HG02571 (cell line): ENCODE results near the gene RAB11FIP2.

Experiments used
- ATAC-seq: cut with Tn5 transposase; IDR thresholded peaks from one replicate; pipeline ENCODE4 v1.9.1; 2021; ENCODE audit warnings: mild to moderate bottlenecking, moderate library complexity; ENCODE audit not compliant: unreplicated experiment

The RAB11FIP2 gene

DNA sequence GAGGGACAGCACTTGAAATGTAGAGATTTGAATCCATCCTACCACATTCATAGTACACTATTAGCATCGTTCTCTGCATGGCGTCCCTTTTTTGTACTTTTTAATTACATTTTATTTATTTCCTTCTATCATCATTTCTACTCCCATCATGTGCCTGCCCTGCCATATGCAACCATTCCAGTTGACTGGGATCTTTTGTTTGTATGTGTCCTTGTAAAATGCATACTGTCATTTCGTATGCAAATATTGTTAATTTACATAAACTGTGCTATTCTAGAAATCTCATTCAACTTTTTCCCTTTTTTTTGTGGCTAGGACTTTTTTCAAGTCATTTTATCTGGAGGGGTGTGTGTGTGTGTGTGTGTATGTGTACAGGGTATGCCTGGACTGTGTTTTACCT, 57.9 kb downstream of the RAB11FIP2 start:
- ATAC-seq, result no peak

DNA sequence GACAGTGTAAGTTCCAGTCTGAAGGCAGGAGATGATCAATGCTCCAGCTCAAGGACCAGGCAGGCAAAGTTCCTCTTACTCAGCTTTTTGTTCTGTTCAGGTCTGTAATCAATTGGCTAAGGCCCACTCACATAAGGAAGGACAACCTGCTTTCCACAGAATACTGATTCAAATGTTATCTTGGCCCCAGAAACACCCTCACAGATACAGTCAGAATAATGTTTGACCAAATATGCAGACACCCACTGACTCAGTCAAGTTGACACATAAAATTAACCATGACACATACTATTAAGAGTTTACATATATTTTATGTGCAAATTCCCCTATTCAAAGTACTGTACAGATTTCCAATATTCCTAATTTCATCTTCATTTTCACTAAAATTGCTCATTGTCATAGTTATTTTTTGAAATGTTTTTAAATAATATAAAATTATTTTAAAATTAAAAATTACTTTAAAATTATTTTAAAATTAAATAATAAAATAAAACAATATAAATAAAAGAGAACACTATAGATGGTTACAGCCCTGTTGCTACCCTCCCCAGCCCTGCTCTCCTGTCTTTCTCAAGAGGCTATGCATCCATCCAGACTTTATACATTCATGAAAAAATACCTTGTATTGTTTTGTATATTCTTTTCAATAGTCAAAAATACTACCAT, 59.4 kb downstream of the RAB11FIP2 start:
- ATAC-seq, result no peak

DNA sequence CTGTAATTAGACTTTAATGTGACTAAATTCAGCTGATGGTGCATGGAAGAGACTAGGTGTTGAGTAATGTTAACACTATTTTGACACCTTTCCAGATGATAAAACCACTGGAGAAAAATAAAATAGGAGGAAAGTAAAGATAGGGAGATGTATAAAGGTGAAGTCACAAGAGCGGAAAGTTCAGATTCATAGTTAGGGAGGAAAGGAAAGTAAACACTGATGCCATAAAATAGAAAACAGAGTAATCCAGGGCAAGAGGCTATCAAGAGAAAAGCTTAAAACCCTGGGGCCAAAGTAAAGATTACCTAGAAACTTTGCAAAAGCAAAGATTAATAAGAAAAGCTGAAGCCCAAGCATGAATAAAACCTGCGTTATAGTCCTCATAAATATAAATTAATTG, 62.8 kb downstream of the RAB11FIP2 start:
- no peak for ATAC-seq

DNA sequence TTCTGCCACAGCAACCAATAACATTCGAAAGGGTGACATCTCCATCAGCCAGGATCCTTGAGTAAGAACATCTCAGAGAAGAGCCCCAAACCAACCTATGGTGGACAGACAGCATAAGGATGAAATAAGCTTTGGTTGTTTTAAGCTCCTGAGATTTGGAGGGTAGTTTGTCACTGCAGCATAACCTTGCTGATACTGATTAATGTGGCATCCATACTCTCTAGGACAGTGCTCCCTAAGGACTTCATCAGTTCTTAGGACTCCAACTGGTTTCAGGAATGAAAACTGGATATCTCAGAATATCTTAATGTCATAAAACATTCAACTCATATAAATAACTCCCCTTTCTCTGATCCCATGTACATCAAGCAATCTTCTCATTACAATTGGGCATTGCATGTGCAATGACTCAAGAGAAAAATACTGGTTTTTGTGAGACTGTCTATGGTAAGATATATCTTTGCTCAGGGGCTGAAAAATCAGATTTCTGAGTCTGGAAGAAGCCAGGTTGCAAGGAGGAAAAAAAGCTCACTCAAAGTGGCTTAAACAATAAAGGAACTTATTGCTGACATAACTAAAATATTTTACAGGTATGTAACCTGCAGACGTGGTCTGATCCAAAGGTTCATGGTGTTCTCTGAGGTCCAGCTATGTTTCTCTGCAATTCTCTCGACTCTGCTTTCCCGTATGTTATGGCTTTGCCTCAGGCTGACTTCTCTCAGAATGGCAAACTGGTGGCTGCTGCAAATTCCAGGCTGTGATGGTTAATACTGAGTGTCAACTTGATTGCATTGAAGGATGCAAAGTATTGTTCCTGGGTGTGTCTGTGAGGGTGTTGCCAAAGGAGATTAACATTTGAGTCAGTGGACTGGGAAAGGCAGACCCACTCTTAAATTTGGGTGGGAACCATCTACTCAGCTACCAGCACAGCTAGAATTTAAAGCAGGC, 65.7 kb downstream of the RAB11FIP2 start:
- ATAC-seq, result no peak

DNA sequence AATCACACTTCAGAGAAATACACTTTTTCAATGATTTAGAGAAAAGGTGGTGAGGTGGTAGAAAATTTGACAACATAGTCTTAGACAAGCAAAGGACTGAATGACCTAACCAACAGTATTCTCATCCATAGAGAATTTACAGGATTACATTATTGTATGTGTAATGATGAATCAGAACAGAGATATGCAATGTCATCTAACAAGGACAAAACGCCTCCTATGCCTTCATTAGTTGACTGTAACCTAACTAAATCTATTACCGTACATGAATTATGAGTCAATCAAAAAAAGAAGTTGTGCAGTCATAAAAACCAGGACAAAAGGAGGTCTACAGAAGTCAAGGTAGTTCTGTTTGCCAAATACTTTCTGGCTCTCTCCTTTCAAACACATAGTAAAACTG, 66.5 kb downstream of the RAB11FIP2 start:
- ATAC-seq, result no peak

DNA sequence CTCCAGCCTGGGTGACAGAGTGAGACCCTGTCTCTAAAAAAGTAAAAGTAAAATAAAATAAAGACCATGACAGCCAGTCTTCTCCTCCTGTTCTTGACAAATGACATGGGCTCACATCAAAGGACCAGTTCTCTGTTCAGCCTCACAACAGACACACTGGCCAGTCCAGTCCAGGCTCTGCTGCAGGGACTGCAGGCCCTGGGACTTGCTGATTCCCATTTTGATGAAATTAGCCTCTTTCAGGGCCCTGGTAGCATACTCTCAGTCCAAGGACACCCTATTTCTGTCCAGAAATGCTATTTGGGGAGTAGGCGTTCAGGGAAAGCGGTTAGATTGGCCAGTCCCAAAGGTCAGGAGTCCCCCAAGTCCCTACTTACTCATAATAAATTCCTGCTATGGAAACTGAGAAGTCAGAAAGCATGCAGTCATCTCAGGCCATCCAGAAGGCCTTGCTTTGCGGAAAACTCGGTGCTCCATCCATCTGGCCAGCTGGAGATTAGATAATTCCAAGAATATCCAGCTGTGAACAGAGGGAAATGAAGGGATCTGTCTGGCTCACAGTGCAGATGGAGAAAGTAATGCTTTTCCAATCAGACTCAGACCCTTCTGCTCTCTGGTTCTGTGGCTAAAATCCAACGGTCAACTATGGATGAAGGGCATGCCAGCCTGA, 74.4 kb downstream of the RAB11FIP2 start:
- ATAC-seq, result no peak

DNA sequence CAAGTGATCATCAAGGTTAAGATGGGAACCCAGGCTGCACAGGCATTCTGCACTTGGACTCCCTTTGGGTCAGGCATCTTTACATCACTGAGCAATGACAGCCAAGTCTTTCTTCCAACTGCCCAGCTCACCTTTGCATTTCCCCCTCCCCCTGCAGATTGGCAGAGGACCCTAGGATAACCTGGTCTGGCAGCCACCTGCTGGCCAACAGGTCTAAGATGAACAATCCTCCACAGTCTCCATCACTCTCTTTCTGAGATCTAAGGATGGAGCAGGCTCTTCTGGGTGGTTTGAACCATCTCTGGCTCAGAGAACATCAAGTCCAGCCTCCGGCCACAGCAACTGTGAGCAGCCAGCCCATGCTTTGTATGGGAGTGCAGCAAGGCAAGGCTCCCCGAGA, 75.8 kb downstream of the RAB11FIP2 start:
- ATAC-seq, result no peak

DNA sequence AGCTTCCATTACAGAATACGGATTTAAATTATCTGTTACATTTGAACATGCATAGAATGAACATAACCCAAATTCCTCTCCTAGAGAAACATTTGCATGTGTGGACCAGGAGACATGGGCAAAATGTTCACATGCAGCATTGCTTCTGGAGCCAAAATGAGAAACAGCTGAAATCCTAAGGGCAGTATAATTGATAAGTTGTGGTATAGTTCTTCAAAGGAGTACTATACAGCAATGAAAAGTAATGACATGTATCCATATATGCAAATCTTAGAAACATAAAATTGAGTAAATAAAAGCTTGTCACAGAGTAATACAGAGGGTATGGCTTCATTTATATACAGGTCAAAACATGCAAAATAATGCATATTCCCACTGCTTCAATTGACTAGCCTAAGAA, 77.1 kb downstream of the RAB11FIP2 start:
- no peak for ATAC-seq

DNA sequence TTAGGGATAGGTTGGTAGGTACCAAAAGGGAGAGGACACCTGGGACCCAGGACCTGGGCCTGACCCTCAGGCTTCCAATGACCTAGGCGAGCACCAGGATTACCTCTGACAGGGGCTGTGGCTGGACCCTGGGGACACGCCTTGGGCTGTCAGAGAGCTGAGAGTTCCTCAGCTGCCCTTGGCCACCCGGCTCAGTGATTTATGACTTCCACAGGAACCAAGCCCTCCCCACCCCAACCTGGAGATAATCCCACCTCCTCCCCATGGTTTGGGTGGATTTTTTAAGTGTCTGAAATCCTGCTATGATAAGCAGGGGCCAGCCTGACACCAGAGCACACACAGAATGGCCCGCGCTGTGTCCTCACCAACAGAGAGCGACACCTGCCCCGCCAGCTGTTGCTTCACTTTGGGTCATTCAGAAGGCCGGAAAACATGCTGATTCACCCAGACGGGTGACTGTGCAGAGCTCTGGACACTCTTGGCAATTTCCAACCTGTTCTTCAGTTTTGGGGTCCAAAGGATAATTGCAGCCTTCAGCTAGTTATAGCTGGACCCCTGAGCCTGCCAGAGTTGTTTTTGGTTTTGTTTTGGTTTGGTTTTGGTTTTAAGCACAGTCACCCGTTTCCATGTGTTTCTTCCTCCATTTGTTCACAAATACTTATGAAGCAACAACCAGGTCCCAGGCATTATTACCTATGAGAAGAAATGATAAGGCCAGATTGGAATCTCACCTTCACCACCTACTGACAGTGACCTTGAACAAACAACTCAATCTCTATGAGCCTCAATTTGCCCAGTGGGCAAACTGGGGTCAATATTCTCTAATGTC, 78.2 kb downstream of the RAB11FIP2 start:
- ATAC-seq, result no peak

DNA sequence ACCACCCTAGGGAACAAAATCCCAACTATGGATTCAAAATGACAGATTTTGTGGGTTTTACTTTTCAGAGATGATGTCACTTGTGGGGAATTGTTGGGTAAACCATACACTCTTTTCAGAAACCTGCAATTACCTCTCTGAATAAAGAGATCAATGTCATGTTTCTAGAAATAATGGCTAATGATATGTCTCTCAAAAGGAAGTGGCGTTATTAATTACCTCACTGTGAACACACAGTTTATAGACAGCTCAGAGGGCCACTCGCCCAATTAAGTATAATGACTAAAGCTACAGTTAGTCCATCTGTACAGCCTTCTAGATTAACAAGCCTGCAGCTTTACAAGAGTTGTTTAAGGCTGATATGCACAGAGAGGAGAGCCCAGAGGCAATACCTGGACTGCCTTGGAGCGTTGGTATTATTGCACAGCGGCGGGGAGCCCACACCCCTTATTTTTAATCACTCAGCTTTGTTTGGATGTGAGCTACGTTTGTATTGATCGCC, 79.5 kb downstream of the RAB11FIP2 start:
- ATAC-seq, result no peak

DNA sequence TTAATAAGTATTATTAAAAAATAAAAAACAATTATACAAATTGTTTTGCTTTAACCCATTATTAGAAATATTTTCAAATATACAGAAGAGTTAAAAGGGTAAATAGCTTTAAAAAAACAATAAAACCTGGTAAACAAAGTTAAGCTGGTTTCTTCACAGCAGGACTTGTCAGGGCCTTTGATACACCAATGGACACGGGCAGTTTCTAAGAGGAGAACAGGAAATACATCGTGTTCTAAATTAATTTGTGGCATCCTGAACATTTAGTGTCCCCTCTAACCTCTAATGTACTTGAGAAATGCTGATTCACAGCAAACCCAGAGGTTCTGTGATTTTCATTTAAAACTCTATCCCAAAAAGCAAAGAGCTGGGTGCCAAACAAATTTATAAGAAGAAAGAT, 80.8 kb downstream of the RAB11FIP2 start:
- no peak for ATAC-seq

DNA sequence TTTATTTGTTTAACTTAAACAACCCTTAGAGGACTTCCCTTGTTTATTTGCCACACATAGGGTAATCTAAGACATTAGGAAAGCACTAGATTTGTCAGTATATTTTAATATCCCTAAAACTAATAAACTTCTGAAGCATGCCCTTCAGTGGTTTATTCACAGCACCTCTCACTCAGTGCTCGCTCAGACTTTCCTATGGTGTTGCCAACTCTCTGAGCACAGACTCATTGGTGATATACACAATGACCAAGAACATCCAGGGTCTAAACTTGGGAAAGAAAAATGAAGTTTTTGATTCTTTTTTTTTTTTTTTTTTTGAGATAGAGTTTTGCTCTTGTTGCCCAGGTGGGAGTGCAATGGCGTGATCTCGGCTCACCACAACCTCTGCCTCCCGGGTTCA, 82.2 kb downstream of the RAB11FIP2 start:
- no peak for ATAC-seq

DNA sequence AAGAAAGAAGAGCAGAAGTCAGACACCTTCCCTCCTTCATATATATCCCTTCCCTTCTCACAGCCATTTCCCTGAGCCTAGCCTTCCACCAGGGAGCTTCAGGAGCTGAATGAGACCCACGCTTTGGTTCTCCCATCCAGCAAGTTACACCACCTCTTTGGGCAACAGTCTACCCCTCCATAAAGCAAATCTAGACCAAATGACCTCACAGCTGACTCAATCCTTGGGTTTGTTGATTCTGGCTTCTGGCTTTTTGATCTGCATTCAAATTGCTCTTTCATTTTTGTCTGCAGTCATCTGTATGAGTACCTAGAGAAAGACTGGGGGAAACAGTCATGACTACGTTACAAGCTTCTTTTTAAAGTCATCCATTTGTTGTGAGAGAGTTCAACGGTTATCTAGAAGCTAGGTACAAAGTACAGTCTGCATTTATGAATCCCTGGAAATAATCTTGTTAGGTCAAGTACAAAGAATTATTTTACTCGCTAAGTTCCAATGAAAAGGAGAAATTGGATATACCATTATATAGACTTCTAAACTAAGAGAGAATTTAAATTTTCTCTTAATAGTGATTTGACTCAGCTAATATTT, 86.3 kb downstream of the RAB11FIP2 start:
- ATAC-seq, result no peak

DNA sequence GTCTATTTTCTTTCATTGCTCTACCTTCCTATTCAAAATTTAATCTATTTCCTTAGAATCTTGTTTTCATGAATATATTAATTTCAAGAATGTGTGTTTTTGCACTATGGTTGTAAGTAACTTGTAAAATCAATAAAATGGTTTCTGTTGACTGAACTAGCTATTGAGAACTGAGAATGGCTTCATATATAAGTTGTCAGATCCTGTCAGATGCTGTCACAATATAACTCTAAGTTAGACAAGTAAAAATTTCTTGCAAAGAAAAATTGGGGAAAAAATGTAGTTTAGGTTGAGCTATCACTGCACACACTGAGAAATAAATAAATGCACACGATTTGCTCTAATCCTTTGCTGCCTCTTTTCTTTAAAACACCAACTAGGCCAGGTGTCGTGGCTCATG, 89.8 kb downstream of the RAB11FIP2 start:
- ATAC-seq, result no peak

DNA sequence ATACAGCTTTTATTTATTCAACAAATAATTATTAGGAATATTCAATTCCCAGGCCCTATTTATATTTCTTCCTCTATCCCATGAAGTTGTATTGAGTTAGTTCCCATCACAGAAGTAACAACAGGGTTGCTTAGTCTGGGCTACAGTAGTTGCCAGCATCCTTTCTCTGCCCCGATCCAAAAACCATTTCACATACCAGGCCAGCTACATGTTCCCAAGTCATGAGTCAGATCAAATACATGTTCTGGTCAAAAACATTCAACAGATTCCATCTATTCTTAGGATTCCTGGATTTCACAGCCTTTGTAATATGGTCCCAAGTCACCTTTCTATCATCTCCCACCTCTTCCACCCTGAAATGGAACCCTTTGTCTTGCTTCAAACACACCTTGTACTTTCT, 91.6 kb downstream of the RAB11FIP2 start:
- ATAC-seq, result no peak
